K562 (cell line): ENCODE measurements around the gene PMPCA. TPM values are rescaled to one million over a fixed set of nuclear protein-coding genes. Genes with fewer than 3 reads are reported as not detected.

Experiments
- ATAC-seq: fragments of 200-7000 bp; cut with Tn5 transposase; 3 replicates; pipeline ENCODE4 v1.9.1; 2020; ENCODE audit warnings: moderate library complexity
- BruUV-seq: library from RNA; stranded (reverse); fragments of 400-500 nt; replicated peaks from 2 replicates; lab custom pipeline; 2021; lab: Mats Ljungman, UMichigan
- CTCF ChIA-PET: fragments of 300-600 bp; formaldehyde crosslinking; extraction: SDS; loops from one replicate; lab custom pipeline; 2021; ENCODE audit warnings: low intra/inter-chr PET ratio; lab: Yijun Ruan, JAX
- POLR2A ChIA-PET: fragments of 300-600, 350-650 bp; sonication (Branson Sonifier 250); formaldehyde crosslinking; extraction: SDS; loops from one replicate; lab custom pipeline; 2021; ENCODE audit warnings: antibody characterized with exemption, inconsistent platforms; lab: Yijun Ruan, JAX
- DNase-seq, 4 experiments: peaks; one replicate each; pipeline versions ENCODE4 v3.0.0 to v3.0.0-alpha.2; 2011 to 2018; ENCODE audit warnings: low spot score in 3 of 4, mixed read lengths in 3 of 4; ENCODE audit errors: extremely low read depth in 1 of 4
- FAIRE-seq: peaks from 2 replicates; lab custom pipeline; 2011; peaks lifted over from hg19 to GRCh38; lab: Jason Lieb, UNC
- H2AFZ ChIP-seq: 2 replicates; pipeline ENCODE4 v1.6.0; 2011; ENCODE audit warnings: low read depth, low read length, control low read depth, inconsistent platforms
- H3K27ac ChIP-seq: fragments of 200-600 bp; 3 replicates; pipeline ENCODE4 v1.8.0; 2011; ENCODE audit warnings: low read depth, mild to moderate bottlenecking, control low read depth, inconsistent platforms, low read length, moderate library complexity, mixed read lengths; ENCODE audit errors: extremely low read depth
- H3K27me3 ChIP-seq, 2 experiments: fragments of 300-600 bp in 1 of 2; 2 replicates in 1 of 2; 3 replicates in 1 of 2; pipeline versions ENCODE4 v1.6.0 to v1.8.0; 2011; ENCODE audit warnings: inconsistent platforms in 2 of 2, low read length in 2 of 2, mild to moderate bottlenecking in 1 of 2, mixed read lengths in 1 of 2, moderate library complexity in 1 of 2; ENCODE audit not compliant: control insufficient read depth in 2 of 2, insufficient read depth in 2 of 2
- H3K36me3 ChIP-seq: fragments of 300-600 bp; 3 replicates; pipeline ENCODE4 v1.8.0; 2011; ENCODE audit warnings: mild to moderate bottlenecking, low read length, inconsistent platforms; ENCODE audit not compliant: control insufficient read depth, insufficient read depth
- H3K4me1 ChIP-seq, 2 experiments: fragments of 200-600 bp in 1 of 2; replicated peaks in 1 of 2; 2 replicates in 1 of 2; 3 replicates in 1 of 2; pipeline versions ENCODE4 v1.5.1 to v1.8.0; 2011; ENCODE audit warnings: inconsistent platforms in 2 of 2, low read length in 2 of 2, mild to moderate bottlenecking in 1 of 2, mixed read lengths in 1 of 2, moderate library complexity in 1 of 2; ENCODE audit not compliant: control insufficient read depth in 2 of 2, insufficient read depth in 2 of 2
- H3K4me2 ChIP-seq: 2 replicates; pipeline ENCODE4 v1.6.1; 2011; ENCODE audit warnings: low read length, control low read depth, inconsistent platforms, mixed read lengths; ENCODE audit not compliant: insufficient read depth
- H3K4me3 ChIP-seq: fragments of 200-600 bp; sonication (generic), shearing (Covaris generic); 2 replicates; pipeline ENCODE4 v1.5.1; 2016; ENCODE audit warnings: control low read depth, inconsistent platforms
- H3K79me2 ChIP-seq: fragments of 200-600 bp; 3 replicates; pipeline ENCODE4 v1.8.0; 2011; ENCODE audit warnings: low read length, inconsistent platforms; ENCODE audit not compliant: control insufficient read depth, insufficient read depth
- H3K9ac ChIP-seq, 2 experiments: 2 replicates each; pipeline versions ENCODE4 v1.6.0 to v1.6.1; 2011; ENCODE audit warnings: low read depth in 2 of 2, low read length in 2 of 2, control low read depth in 1 of 2, inconsistent platforms in 1 of 2, mild to moderate bottlenecking in 1 of 2, mixed read lengths in 1 of 2; ENCODE audit not compliant: insufficient read depth in 1 of 2
- H3K9me1 ChIP-seq: one replicate; pipeline ENCODE4 v1.6.0; 2011; ENCODE audit warnings: inconsistent platforms, mild to moderate bottlenecking, low read length, moderate library complexity; ENCODE audit not compliant: control insufficient read depth, insufficient read depth
- H3K9me3 ChIP-seq: replicated peaks from 2 replicates; pipeline ENCODE4 v1.5.1; 2011; ENCODE audit warnings: low read depth, low read length, inconsistent platforms; ENCODE audit not compliant: control insufficient read depth, insufficient read depth
- H4K20me1 ChIP-seq: replicated peaks from 2 replicates; pipeline ENCODE4 v1.6.1; 2011; ENCODE audit warnings: low read length, inconsistent platforms, mixed read lengths; ENCODE audit not compliant: control insufficient read depth, insufficient read depth
- POLR2G ChIP-seq: fragments of 200-400 bp; formaldehyde crosslinking; IDR thresholded peaks from 2 replicates; pipeline ENCODE4 v1.6.1; 2017; ENCODE audit warnings: low read depth, mild to moderate bottlenecking, antibody characterized with exemption, low read length, moderate library complexity
- ZBTB33 ChIP-seq: sonication (generic); formaldehyde crosslinking; IDR thresholded peaks from 2 replicates; pipeline ENCODE4 v1.8.1; 2023; ENCODE audit warnings: mild to moderate bottlenecking, missing genetic modification reagents
- WGBS: fragments of 100-300 bp; shearing (Covaris generic); methylation state at CpG from one replicate; pipeline ENCODE4 v1.1.6; 2016; ENCODE audit warnings: low coverage, mixed read lengths; ENCODE audit not compliant: insufficient coverage; ENCODE audit errors: missing lambda C conversion rate; 5-methylcytosine and 5-hydroxymethylcytosine counted together
- in situ Hi-C: fragments of 300-500 bp; cut with MboI; formaldehyde crosslinking; loops from 4 replicates; pipeline ENCODE4 v1.15.0; 2018; ENCODE audit warnings: inconsistent platforms, mixed read lengths
- intact Hi-C: fragments of 100-400 bp; cut with micrococcal nuclease; formaldehyde crosslinking; loops from 2 replicates; pipeline ENCODE4 v1.14.2; 2022
- polyA plus RNA-seq, 8 experiments: library from polyadenylated mRNA; depleted of rRNA in 4 of 8; stranded (reverse) in 5 of 8; unstranded in 3 of 8; fragments of >200 nt; fragmentation: Nextera tagmentation in 2 of 8; fragmentation: Illumina TruSeq in 1 of 8; extraction: Ambion mirVana in 2 of 8; extraction: Trizol in 1 of 8; gene quantifications; 2 replicates each; pipeline versions ENCODE4 v1.2.1 to v1.2.3, GENCODE V29; 2011 to 2014; ENCODE audit warnings: inconsistent platforms in 1 of 8, missing spikeins in 1 of 8
- total RNA-seq, 7 experiments: library from RNA; depleted of rRNA in 6 of 7; stranded (reverse); fragments of >200 nt in 6 of 7; fragmentation: Illumina TruSeq in 2 of 7; extraction: Trizol in 2 of 7; gene quantifications; 2 replicates each; pipeline versions ENCODE4 v1.2.1 to v1.2.3, GENCODE V29; 2011 to 2021; ENCODE audit warnings: low replicate concordance in 1 of 7

The PMPCA gene
- total and polyA plus RNA-seq, 9 of the 15 experiments (the other 6 are each of a cell fraction or from before 2014, with no cell fraction given): 23.9 to 143 (median 86.6) TPM

GRCh38 chr9:136454026-136454796 is 43.8 kb downstream of the PMPCA start:
- Histone ChIP-seq H3K27me3 (no peaks in the 10 kb centered on the region), H3K9me3 (no peaks in the 10 kb centered on the region), H3K9me1 (no peaks in the 10 kb centered on the region), H3K79me2 (no peaks in the 10 kb centered on the region), H3K36me3 (peaks cover 91% of the 10 kb centered on the region; the same call in 2 of the 3 replicates), H3K4me3 (no peak overlapping the region), H3K27ac (no peak overlapping the region), H4K20me1 (no peaks in the 10 kb centered on the region), H3K4me1 (0 out of 5 replicates have a peak, but pooled peaks cover 0 to 3% of the 10 kb centered on the region in 2 experiments), H3K4me2 (no peak overlapping the region), H3K9ac (no peak overlapping the region), H2AFZ (no peak overlapping the region)
- POLR2A ChIA-PET: interaction anchor here (1.3 to 2.9 kb wide), 3 partner anchors 12 to 35 kb away, joined by 3 to 12 read pairs (median 8); no protein-coding TSS in a partner anchor
- WGBS: 97% methylated on average over 24 of the region's 25 CpGs
- TF ChIP-seq POLR2G: peak; percentile 45; the same call in 1 of the 2 replicates
- TF ChIP-seq ZBTB33 (CRISPR knock-in tag): no peak
- FAIRE-seq: no peak
- no peak for DNase-seq
- no TSS peak for BruUV-seq
- intact Hi-C loops (no loop called here), in situ Hi-C loops (no loop called here)
- ATAC-seq: no peak
- CTCF ChIA-PET: no interaction called here
